PC-9 (cell line): ENCODE data around the gene HDAC7.

Experiments used
- CTCF ChIP-seq: fragments of 200-600 bp; sonication (generic); conservative IDR thresholded peaks from 2 replicates; pipeline ENCODE4 v1.6.1; 2017; ENCODE audit warnings: mixed run types, antibody characterized with exemption, mild to moderate bottlenecking, moderate library complexity
- EZH2 ChIP-seq: fragments of 200-600 bp; sonication (generic); IDR thresholded peaks from 2 replicates; pipeline ENCODE4 v1.8.0; 2017; ENCODE audit warnings: antibody characterized with exemption, low read depth

GRCh38 chr12:47735649-47736048, 84.1 kb downstream of the HDAC7 start:
- no peak for TF ChIP-seq CTCF
- no peak for TF ChIP-seq EZH2
